Suprapubic skin (tissue), 3 donors: ENCODE measurements around the gene ZNF441.

Experiments
- EP300 ChIP-seq: sonication (generic); formaldehyde crosslinking; IDR thresholded peaks from one replicate; pipeline ENCODE4 v1.6.1; 2017; ENCODE audit warnings: antibody characterized with exemption
- POLR2A ChIP-seq, 2 donors: fragments of 450-650 bp; IDR thresholded peaks; one replicate each; pipeline ENCODE4 v1.6.1; 2017; ENCODE audit warnings: antibody characterized with exemption in 2 of 2, mild to moderate bottlenecking in 2 of 2, moderate library complexity in 2 of 2
- TF ChIP-seq, protein P1 (sequence below), 2 donors: fragments of 200-600 bp in 1 of 2; fragments of 450-650 bp in 1 of 2; sonication (generic) in 1 of 2; IDR thresholded peaks; one replicate each; pipeline ENCODE4 v1.5.1; 2016 to 2019; ENCODE audit warnings: antibody characterized with exemption in 2 of 2, mild to moderate bottlenecking in 1 of 2, moderate library complexity in 1 of 2

GRCh38 chr19:11756965-11757364, 9.8 kb upstream of the ZNF441 start:
- TF ChIP-seq, protein P1, sequence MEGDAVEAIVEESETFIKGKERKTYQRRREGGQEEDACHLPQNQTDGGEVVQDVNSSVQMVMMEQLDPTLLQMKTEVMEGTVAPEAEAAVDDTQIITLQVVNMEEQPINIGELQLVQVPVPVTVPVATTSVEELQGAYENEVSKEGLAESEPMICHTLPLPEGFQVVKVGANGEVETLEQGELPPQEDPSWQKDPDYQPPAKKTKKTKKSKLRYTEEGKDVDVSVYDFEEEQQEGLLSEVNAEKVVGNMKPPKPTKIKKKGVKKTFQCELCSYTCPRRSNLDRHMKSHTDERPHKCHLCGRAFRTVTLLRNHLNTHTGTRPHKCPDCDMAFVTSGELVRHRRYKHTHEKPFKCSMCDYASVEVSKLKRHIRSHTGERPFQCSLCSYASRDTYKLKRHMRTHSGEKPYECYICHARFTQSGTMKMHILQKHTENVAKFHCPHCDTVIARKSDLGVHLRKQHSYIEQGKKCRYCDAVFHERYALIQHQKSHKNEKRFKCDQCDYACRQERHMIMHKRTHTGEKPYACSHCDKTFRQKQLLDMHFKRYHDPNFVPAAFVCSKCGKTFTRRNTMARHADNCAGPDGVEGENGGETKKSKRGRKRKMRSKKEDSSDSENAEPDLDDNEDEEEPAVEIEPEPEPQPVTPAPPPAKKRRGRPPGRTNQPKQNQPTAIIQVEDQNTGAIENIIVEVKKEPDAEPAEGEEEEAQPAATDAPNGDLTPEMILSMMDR (IDR thresholded peaks at IDR 0.05), result no peak
- TF ChIP-seq EP300 (no peak), POLR2A (IDR thresholded peaks at IDR 0.05) (no peak)
